ENCODE data around the gene COL15A1.

COL15A1 gene

DNA sequence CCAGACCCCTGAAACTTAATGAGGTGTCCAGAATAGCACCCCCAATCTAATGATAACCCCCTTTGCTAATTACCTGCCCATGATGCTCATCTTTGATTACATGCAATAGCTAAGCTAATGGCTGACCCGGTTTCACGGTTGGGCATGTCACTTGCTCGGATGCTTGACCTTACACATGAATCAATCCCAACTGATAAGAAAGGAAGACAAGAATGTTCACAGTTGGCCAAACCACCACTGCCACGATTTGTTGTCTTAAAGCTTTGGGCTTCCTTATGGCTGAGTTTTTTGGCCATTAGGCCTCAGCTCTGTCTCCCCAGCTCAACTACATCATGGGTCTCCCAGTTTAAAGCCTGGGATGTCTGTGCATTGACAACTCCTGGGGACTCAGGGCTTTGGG lies 108.1 kb downstream of the COL15A1 start:
- TF ChIP-seq, protein P1, sequence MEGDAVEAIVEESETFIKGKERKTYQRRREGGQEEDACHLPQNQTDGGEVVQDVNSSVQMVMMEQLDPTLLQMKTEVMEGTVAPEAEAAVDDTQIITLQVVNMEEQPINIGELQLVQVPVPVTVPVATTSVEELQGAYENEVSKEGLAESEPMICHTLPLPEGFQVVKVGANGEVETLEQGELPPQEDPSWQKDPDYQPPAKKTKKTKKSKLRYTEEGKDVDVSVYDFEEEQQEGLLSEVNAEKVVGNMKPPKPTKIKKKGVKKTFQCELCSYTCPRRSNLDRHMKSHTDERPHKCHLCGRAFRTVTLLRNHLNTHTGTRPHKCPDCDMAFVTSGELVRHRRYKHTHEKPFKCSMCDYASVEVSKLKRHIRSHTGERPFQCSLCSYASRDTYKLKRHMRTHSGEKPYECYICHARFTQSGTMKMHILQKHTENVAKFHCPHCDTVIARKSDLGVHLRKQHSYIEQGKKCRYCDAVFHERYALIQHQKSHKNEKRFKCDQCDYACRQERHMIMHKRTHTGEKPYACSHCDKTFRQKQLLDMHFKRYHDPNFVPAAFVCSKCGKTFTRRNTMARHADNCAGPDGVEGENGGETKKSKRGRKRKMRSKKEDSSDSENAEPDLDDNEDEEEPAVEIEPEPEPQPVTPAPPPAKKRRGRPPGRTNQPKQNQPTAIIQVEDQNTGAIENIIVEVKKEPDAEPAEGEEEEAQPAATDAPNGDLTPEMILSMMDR (IDR thresholded peaks at IDR 0.05; ENCODE audit: borderline replicate concordance, insufficient read depth, low read depth, low read length): no peak
- H3K4me3 ChIP-seq (ENCODE audit: low read depth, low read length): no peak overlapping the region

DNA sequence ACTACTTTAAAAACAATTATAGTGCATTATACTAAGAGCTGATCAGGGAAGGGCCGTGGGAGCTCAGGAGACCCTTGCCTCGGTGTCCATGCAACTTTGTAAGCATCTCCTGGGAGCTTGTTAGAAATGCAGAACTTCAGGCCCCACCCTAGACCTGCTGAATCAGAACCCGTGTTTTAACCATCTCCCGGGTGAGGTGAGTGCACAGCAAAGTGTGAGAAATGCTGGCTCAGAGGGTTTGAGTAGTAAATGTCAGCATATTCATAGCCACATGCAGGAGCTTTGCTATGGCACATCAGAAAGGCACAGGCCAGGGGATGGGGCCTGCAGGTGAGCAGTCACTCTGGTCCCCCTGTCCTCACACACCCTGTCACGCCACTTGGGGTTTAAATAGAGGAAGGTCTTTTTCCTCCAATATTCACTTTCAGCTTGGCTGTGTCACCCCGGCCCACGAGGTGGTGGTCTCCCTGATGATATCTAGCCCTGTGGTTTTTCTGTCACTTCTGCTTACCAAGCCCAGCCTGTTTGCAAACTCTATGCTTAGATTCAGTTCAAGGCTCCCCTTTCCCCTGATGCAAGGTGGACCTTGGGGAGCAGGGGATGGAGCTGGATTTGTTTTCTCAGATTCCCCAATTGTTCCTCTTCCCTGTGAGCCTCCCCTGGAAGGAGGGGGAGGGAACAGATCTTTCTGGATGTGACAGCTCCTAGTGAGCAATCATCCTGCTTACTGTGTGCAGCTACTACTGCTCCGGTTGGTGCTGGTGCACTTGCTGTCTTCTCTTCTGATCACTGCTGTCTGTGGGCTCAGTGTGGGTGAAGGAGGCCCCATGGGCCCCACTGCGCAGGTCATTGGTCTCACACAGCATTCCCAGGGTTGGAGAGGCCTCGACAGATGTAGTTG lies 109.4 kb downstream of the COL15A1 start:
- no peak overlapping the region for H3K4me3 ChIP-seq (ENCODE audit: low read depth, low read length)
- TF ChIP-seq, protein P1 (IDR thresholded peaks at IDR 0.05; ENCODE audit: borderline replicate concordance, insufficient read depth, low read depth, low read length): no peak

DNA sequence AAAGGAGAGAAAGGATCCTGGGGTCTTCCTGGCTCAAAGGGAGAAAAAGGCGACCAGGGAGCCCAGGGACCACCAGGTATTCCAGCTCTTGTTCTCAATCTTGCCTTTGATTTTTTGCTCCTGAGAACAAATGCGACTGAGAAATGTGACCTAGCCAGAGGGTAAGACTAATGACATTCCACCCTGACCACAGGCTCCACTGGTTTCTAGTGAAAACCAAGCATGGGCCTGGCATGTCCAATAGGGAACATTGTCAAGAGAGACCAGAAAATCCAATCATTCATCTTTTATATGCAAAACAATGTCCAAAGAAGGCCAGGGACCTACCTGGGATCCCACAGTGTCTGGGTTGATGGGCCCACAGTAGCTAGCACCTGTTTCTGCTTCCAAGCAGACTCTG lies 110.9 kb downstream of the COL15A1 start:
- H3K4me3 ChIP-seq (ENCODE audit: low read depth, low read length): no peak overlapping the region
- TF ChIP-seq, protein P1 (IDR thresholded peaks at IDR 0.05; ENCODE audit: borderline replicate concordance, insufficient read depth, low read depth, low read length): no peak

DNA sequence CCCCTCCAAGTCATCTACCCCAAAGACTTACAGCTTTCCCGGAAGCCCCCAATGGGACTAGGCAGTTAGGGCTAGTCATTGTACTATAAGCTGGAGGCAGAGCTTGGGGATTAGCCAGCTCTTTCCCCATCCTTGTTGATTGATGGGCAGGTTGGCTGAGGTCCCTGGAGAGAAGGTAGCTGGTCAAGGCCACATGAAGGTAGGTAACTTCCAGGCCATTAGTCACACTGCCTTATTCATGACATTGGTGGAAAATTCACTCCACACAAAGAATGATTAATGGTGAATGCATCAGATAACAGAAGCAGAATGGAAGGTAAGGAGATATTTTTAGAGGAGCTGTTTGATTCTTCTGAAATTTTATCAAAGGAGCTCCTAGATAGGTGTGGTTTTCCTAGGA lies 111.7 kb downstream of the COL15A1 start:
- TF ChIP-seq, protein P1 (IDR thresholded peaks at IDR 0.05; ENCODE audit: borderline replicate concordance, insufficient read depth, low read depth, low read length): no peak
- H3K4me3 ChIP-seq (ENCODE audit: low read depth, low read length): no peak overlapping the region

DNA sequence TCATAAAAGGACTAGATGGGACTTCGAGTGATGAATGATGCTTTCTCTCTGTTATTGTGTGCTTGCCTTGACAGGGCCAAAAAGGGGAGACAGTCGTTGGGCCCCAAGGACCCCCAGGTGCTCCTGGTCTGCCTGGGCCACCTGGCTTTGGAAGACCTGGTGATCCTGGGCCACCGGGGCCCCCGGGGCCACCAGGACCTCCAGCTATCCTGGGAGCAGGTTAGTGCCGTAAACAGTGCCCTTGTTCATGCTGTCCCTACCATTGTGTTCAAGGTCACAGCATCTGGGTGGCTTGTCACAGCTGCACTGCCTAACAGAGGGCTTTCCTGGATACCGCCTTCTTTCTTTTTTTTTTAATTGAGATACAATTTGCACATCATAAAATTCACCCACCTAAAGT lies 112.5 kb downstream of the COL15A1 start:
- TF ChIP-seq, protein P1 (IDR thresholded peaks at IDR 0.05; ENCODE audit: borderline replicate concordance, insufficient read depth, low read depth, low read length): no peak
- H3K4me3 ChIP-seq (ENCODE audit: low read depth, low read length): no peak overlapping the region

DNA sequence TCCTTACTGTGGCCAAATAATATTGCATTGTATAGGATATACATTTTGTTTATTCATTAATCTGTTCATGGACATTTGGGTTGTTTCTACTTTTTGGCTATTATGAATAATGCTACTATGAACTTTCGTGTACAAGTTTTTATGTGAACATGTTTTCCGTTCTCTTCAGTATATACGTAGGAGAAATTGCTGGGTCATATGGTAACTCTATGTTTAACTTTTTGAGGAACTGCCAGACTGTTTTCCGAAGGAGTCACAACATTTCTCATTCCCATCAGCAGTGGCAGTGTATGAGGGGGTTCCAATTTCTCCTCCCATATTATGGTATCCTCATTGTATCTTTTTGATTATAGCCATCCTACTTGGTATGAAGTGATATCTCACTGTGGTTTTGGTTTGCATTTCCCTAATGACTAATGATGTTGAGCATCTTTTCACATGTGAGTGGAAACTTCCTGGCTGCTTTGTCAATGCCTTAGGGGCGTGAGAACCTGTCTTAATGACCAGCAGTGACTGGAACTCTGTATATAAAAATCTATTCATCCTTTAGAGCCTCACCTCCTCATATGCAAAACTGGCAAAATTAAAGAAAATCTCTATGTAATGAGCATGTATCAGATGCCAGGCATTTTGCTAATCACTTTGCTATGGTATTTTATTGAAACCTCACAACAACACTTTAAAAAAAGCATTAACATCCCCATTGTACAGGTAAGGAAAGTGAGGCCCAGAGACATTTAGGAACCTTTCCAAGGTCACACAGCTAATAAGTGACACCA lies 113.4 kb downstream of the COL15A1 start:
- H3K4me3 ChIP-seq (ENCODE audit: low read depth, low read length): no peak overlapping the region
- TF ChIP-seq, protein P1 (IDR thresholded peaks at IDR 0.05; ENCODE audit: borderline replicate concordance, insufficient read depth, low read depth, low read length): no peak
